CD4-positive, alpha-beta T cell treated with Interleukin-6 at 100 ng/mL for 8 hours (primary cell): Measurements from ENCODE around the gene MPIG6B.

ENCODE experiments used
- DNase-seq: peaks from one replicate; pipeline ENCODE4 v3.0.0-alpha.2; 2020; ENCODE audit warnings: mixed read lengths, low spot score

MPIG6B gene

DNA sequence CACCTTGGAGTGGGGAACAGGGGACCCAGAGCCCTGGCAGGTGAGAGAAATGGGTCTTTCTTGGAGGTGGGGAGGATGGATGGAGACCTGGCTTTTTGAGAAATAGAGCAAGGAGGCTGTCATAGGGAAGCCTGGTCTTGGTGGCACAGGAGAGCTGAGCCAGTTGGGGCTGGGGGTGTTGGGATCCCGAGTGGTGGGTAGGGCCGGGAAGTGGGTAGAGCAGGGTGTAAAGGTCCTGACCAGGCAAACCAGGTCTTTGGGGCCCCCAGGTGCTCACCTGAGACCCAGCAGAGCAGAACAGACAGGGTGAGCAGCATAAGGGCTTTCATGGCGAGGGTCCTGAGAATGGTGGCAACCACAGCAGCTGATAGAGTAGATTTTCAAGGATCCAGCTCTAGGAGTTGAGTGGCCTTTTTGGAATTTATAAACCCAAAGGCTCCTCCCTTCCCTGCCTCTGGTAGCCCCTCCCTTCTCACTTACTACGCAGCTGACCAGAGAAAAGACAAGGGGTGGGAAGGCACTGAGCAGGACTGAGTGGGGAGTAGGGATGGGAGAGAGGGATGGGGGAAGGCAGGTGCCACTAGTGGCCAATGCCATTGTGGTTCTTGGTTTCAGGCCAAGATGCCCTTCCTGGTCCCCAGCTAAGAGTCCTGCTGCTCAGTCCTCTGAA is 1.7 kb upstream of the MPIG6B start, which contains the start of gene LY6G6C:
Gene LY6G6C, minus strand, starts transcription at position 396 of the 670 bp plus-strand sequence. Its CDS starts 67 bp downstream, at position 329.
- no peak for DNase-seq

- DNase-seq = no peak
These were observed 1.0 kb upstream of the MPIG6B start for GRCh38 chr6:31722173-31722572.

DNA sequence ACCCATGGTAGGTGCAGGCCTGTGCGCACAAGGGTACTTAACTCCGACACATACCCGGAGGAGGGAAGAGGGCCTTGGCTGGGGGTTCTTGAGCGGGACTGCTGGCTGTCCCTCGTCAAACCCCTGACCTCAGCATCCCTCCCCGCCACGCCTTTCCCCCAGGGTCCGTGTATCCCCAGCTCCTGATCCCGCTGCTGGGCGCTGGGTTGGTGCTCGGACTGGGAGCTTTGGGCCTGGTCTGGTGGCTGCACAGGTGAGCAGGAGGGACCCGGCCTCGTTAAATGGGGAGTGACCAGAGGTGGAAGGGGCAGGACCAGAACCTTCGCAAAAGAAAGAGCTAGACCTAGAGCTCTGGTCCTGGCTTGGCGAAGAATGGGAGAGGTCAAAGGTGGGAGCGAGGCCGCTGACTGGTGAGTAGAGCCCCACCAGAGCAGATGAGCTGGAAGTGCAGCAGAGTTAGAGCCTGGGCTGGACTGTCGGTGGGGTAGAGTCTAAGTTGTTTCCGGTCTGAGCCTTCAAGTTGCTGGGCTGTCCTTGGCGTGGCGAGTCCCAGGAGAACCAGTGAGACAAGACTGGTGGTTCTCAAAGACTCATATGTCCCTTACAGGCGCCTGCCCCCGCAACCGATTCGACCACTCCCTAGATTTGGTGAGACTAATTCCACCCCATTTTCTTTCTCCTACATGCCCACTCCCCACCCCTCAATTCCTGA is 963 bp downstream of the MPIG6B start:
- no peak for DNase-seq

DNA sequence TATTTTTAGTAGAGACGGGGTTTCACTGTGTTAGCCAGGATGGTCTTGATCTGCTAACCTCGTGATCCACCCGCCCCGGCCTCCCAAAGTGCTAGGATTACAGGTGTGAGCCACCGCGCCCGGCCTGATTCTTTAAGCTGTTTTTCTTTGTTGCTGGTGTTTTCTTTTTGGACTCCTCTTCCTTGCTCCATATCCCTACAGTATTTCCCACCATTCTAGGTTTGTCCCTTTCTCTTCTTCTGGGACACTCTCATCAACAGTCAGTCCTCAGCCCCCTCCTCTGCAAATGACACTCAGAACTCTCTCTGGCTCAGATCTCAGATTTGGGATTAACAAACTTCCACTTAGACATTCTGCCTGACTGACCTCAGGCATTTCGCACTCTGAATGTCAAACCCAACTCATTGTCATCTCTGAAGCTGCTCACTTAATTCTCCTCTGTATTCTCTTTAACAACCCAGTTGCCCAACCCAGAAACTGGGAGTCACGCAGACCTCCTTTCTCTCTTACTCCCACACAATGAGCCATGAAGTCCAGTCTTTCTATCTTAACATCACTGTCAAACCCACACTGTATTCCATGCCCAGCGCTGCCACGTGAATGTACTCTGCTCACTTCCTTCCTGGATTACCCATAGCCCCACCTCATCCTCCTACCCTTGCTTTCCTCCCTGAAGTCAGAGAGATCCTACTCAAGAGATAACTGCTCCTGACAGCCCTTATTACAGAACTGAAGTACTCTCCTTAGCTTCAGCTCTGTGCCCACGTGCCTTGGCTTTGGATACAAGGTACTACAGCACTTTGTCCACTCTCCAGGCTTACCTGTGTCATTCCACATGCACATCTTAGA is 2.6 kb downstream of the MPIG6B start:
- no peak for DNase-seq

GRCh38 chr6:31727034-31727716 is 4.0 kb downstream of the MPIG6B start:
- peak; percentile 23 for DNase-seq

DNA sequence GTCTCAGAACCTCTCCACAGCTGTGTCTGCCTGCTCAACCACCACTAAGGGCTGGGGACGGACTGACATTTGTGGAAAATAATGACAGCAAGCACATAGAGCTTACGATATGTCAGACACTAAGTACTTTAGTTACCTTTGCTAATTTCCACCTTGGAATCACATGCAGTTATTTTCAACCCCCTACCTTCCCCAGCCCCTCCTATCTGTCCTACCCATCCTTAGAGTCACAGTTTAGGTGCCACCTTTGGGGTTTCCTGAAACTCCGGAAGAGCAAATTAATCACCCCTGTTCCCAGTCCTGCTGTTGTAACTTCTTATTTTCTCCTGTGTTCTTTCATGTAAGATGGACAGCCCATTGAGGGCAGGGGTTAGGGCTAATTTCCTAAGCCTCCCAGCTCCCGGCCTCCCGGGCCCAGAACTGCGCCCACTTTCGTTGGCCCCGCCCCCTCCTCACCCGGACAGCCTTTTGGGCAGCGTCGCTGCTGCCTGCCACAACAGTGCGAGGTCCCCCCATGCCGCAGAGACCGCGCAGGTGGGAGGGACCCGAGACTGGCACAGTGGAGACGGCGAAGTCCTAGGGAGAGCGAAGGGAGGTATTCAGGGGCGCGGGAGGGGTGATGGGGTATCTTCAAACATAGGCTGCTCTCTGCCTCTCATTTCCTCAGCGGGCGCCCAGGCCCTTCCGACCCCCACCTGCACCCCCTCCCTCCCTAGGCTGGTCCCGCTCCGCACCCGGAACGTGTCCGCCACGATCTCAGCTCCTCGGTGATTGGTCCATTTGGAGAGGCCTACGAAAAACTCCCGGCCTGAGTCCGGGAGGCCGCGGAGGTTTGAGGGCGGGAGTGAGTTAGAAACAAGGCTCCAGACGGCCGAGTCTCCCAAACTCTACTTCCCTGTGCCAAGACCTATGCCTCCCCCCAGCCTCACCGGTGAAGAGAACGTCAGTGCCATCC is 4.8 kb downstream of the MPIG6B start:
- DNase-seq = no peak

DNA sequence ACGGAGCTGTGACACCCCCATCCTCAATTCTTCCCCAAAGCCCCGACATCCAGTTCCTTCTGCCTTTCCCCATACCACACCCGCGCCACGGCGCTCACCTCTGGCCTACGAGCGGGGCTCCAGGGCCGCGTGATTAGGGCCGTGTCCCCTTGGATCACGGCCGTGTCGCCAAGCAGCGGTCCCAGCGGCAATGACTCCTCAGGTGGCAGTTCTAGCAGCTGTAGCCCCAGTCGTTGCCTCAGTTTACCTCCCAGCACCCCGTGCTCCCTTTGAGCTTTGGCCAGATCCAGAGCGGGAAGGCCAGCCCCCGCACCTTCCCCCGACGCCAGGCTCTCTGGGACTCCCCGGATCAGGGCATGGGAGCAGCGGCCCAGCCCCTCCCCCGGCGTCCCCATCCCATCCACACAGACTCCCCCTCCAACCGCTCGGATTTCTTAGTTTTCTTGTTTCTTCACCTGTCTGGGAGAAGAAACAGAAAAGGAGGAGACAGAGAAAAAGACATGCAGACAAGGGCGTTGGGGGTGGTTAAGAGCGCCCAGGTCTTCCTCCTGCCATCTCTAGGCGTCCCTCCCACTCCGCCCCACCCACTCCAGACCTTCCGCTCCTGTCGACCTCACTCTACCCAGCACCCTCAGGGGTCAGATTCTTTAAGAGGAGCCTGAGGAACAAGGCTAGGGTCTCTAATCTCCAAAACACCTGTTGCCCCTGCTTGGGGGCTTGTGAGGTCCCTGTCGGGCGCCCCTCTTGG is 5.8 kb downstream of the MPIG6B start, which contains the start of gene DDAH2:
Gene DDAH2, minus strand, starts transcription at position 533 of the 748 bp plus-strand sequence. Its CDS starts 138 bp downstream, at position 395.
- DNase-seq = no peak

DNA sequence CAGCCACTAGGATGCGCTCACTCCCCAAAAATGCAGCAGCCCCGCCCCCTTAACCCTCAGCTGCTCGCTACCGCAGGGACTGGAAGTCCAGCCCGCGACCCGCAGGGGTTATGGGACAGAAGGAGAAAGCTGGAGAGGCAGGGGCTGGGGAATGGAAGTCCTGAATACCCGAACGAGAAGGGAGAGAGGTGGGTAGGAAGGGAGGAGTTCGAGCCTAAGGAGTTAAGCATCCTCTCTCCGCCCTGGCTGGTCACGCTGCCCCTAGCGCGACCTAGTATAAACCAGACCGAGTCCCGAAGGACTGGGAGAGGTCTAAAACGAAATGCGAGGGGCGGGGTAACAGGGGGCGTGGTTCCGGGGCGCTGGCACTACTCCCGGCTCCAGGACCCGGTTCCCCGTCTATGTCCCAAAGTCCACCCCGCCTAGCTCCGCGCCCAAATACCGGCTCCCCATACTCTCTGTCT is 6.4 kb downstream of the MPIG6B start:
- peak; percentile 79 for DNase-seq

DNA sequence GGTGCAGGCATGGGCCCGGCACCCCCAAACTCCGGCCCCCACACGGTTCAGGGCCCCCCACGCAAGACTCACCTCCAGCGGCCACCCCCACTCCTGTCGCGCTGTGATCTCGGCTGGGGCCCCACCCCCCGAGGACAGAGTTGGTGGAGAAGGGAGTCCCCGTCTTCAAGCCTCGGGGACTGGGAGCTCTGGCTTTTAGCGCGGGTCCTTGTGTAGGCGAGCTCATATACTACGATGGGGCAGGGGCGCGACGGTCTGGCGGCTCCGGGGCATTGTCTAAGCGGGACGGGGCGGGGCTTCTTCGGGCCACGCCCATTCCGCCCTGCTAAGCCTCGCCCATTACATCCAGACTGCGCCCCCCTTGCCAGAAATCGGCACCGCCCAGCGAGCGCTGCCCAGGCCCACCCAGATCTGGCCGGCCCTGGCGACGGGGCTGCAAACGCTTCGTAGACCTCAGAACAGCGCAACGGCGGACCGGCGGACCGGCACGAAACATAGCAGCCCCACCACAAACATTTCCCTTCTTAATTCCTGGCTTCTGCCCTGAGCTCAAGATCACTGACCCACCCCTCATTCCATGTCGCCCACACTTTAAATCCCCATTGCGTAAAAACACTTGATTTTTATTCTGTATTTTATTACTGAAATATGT is 6.9 kb downstream of the MPIG6B start:
- peak; percentile 52 for DNase-seq

DNA sequence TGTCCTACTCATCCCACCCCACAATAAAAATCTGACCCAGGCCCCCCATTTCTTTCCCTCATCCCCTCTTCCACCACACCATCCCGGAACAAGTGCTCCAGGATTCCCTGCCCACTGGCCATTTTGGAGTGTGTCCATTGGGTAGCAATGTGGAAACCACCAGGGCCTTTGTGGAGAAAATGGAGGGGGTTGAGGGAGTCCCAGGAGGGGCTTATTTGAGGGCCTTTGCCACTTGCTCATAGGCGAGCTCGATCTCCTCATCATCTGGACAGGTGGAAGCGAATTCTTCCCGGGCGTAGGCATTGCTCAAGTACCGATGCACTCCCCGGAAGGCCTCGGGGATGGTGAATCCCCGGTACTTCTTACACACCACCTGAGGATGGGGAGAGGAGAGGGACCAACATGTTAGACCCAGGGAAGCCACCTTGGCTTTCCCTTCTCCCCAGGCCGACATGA is 7.5 kb downstream of the MPIG6B start:
- no peak for DNase-seq

- DNase-seq = no peak
These were observed 8.9 kb downstream of the MPIG6B start for GRCh38 chr6:31732029-31732428.

DNA sequence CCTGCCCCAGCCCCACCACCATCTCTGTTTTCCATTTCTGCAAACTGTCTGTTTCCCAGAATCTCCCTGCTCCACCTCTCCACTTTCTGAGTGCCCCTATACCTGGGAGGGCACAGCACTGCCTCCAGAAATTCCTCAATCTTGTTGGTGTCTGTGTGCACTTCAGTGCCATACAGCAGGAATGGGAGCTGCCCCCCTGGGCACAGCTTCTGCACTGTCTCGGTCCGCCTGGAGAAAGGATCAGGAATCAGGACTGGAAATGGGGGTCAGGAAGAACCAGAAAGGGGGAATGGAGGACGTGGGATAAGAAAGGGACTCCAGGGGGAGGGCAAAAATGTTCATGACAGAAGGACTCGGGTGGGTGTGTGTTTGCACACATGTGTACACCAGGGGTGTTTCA is 10.6 kb downstream of the MPIG6B start:
- no peak for DNase-seq

- DNase-seq = no peak
These were observed 11.2 kb downstream of the MPIG6B start for GRCh38 chr6:31734247-31734820.

GRCh38 chr6:31734821-31735406 is 11.7 kb downstream of the MPIG6B start:
- DNase-seq = peak; percentile 65

GRCh38 chr6:31736021-31736767 is 13.0 kb downstream of the MPIG6B start, which contains the start of gene CLIC1:
Gene CLIC1, minus strand, starts transcription at chr6:31736530. Its CDS starts 230 bp downstream, at chr6:31736300.
- peak; percentile 56 for DNase-seq

- DNase-seq = no peak
These were observed 13.7 kb downstream of the MPIG6B start for GRCh38 chr6:31736768-31737314.

GRCh38 chr6:31737315-31737990 is 14.3 kb downstream of the MPIG6B start:
- no peak for DNase-seq
